ENCODE results near the gene SON.

DNA sequence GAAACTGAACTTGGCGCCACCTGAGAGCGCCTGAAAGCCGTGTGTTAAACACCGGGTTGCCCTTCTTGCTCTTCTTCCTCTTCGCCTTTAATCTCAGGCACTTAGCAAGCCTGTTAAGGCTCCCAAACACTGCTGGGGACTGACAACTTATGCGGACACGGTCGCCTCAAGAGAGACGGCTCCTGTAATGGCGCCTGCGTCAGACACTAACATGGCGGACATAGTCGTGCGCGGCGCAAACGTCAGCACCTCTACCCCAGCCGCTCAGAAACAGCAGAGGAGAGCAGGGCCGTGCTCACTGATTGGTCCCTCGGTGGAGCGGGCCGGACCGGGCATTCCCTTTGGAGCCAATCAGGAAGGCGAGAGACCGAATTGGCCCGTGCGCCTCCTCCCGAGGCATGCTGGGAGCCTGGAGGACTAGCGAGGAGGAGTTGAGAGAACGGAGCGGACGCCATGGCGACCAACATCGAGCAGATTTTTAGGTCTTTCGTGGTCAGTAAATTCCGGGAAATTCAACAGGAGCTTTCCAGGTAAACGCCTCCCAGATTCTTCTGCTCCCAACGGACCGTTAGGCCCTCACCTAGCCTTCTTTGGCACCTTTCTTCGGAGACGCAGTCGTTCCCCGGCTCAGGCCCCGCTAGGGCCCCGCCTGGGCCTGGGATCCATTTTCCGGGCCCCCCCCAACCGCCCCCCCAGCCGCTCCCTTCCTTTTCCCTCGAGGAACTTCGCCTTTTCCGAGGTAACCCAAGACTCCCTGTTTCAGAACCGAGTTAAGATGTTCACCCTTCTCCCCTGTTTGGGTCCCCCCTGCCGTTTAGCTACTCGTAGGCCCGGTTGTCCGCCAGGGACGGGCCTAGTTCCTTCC is at the start of gene SON:
- TF ChIP-seq GATA2 (IDR thresholded peaks at IDR 0.05; ENCODE audit: low read depth, low read length) (no peak), GATA3 (IDR thresholded peaks at IDR 0.05; ENCODE audit: low read depth, low read length) (no peak)

Data from SH-SY5Y (cell line).